ENCODE measurements around the gene SHANK2.

DNA sequence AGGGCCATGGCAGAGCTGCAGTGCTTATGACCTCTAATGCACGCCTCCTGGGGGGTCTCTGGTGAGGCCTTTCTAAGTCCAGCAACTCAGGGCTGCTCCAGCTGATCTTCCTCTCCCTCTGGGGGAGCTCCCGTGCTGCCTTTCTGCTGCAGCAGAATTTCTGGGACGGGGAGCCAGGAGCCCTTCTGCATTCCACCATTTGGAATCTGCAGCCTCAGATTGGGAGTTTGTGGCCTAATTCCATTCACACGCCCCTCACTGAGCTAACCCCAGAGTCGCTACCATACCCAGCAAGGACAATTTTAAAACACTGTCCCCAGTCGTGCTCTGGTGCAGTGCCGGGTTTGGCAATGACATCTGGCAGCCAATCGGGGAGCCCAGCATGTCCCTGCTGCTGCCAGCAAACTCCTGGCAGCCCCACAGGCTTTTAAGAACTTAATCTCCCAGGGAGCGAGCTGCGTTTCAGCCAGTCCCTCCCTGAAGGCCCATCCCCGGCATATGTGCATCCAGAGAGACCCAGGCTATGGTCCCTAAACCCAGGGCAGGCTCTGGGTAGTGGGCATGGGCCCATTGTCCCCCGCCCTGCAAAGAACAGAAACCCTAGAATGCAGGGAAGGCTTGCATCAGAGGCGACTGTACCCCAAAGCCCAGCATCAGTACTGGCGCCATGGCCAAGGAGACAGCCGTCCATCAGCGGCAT, 4.7 kb downstream of the SHANK2 start:
- TF ChIP-seq, protein P1, sequence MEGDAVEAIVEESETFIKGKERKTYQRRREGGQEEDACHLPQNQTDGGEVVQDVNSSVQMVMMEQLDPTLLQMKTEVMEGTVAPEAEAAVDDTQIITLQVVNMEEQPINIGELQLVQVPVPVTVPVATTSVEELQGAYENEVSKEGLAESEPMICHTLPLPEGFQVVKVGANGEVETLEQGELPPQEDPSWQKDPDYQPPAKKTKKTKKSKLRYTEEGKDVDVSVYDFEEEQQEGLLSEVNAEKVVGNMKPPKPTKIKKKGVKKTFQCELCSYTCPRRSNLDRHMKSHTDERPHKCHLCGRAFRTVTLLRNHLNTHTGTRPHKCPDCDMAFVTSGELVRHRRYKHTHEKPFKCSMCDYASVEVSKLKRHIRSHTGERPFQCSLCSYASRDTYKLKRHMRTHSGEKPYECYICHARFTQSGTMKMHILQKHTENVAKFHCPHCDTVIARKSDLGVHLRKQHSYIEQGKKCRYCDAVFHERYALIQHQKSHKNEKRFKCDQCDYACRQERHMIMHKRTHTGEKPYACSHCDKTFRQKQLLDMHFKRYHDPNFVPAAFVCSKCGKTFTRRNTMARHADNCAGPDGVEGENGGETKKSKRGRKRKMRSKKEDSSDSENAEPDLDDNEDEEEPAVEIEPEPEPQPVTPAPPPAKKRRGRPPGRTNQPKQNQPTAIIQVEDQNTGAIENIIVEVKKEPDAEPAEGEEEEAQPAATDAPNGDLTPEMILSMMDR (IDR thresholded peaks at IDR 0.05): no peak
- no peak for TF ChIP-seq POLR2A (IDR thresholded peaks at IDR 0.05)
